ENCODE measurements around the gene LEPROT. TPM values are rescaled to one million over a fixed set of nuclear protein-coding genes. Genes with fewer than 3 reads are reported as not detected.

Gene LEPROT
- total and polyA plus RNA-seq, 2 of the 8 experiments (the other 6 are each of a cell fraction or from before 2014, with no cell fraction given): 25.7 to 27.2 TPM

- TF ChIP-seq, protein P1, sequence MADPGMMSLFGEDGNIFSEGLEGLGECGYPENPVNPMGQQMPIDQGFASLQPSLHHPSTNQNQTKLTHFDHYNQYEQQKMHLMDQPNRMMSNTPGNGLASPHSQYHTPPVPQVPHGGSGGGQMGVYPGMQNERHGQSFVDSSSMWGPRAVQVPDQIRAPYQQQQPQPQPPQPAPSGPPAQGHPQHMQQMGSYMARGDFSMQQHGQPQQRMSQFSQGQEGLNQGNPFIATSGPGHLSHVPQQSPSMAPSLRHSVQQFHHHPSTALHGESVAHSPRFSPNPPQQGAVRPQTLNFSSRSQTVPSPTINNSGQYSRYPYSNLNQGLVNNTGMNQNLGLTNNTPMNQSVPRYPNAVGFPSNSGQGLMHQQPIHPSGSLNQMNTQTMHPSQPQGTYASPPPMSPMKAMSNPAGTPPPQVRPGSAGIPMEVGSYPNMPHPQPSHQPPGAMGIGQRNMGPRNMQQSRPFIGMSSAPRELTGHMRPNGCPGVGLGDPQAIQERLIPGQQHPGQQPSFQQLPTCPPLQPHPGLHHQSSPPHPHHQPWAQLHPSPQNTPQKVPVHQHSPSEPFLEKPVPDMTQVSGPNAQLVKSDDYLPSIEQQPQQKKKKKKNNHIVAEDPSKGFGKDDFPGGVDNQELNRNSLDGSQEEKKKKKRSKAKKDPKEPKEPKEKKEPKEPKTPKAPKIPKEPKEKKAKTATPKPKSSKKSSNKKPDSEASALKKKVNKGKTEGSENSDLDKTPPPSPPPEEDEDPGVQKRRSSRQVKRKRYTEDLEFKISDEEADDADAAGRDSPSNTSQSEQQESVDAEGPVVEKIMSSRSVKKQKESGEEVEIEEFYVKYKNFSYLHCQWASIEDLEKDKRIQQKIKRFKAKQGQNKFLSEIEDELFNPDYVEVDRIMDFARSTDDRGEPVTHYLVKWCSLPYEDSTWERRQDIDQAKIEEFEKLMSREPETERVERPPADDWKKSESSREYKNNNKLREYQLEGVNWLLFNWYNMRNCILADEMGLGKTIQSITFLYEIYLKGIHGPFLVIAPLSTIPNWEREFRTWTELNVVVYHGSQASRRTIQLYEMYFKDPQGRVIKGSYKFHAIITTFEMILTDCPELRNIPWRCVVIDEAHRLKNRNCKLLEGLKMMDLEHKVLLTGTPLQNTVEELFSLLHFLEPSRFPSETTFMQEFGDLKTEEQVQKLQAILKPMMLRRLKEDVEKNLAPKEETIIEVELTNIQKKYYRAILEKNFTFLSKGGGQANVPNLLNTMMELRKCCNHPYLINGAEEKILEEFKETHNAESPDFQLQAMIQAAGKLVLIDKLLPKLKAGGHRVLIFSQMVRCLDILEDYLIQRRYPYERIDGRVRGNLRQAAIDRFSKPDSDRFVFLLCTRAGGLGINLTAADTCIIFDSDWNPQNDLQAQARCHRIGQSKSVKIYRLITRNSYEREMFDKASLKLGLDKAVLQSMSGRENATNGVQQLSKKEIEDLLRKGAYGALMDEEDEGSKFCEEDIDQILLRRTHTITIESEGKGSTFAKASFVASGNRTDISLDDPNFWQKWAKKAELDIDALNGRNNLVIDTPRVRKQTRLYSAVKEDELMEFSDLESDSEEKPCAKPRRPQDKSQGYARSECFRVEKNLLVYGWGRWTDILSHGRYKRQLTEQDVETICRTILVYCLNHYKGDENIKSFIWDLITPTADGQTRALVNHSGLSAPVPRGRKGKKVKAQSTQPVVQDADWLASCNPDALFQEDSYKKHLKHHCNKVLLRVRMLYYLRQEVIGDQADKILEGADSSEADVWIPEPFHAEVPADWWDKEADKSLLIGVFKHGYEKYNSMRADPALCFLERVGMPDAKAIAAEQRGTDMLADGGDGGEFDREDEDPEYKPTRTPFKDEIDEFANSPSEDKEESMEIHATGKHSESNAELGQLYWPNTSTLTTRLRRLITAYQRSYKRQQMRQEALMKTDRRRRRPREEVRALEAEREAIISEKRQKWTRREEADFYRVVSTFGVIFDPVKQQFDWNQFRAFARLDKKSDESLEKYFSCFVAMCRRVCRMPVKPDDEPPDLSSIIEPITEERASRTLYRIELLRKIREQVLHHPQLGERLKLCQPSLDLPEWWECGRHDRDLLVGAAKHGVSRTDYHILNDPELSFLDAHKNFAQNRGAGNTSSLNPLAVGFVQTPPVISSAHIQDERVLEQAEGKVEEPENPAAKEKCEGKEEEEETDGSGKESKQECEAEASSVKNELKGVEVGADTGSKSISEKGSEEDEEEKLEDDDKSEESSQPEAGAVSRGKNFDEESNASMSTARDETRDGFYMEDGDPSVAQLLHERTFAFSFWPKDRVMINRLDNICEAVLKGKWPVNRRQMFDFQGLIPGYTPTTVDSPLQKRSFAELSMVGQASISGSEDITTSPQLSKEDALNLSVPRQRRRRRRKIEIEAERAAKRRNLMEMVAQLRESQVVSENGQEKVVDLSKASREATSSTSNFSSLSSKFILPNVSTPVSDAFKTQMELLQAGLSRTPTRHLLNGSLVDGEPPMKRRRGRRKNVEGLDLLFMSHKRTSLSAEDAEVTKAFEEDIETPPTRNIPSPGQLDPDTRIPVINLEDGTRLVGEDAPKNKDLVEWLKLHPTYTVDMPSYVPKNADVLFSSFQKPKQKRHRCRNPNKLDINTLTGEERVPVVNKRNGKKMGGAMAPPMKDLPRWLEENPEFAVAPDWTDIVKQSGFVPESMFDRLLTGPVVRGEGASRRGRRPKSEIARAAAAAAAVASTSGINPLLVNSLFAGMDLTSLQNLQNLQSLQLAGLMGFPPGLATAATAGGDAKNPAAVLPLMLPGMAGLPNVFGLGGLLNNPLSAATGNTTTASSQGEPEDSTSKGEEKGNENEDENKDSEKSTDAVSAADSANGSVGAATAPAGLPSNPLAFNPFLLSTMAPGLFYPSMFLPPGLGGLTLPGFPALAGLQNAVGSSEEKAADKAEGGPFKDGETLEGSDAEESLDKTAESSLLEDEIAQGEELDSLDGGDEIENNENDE (IDR thresholded peaks at IDR 0.05; ENCODE audit: insufficient replicate concordance, low read length): no peak
- TF ChIP-seq GABPA (IDR thresholded peaks at IDR 0.05; ENCODE audit: borderline replicate concordance, insufficient read depth, low read length): no peak
- TF ChIP-seq POU5F1 (IDR thresholded peaks at IDR 0.05; ENCODE audit: low read depth, low read length): no peak
- peak; percentile 41 to 60; a peak in 1 of 4 replicates for TF ChIP-seq HDAC2 (IDR thresholded peaks at IDR 0.05; ENCODE audit: borderline replicate concordance in 1 of 2, low read depth in 2 of 2, low read length in 2 of 2)
- TF ChIP-seq ASH2L (IDR thresholded peaks at IDR 0.05; ENCODE audit: low read length): peak; percentile 78
- no peak for TF ChIP-seq YY1 (IDR thresholded peaks at IDR 0.05; ENCODE audit: low read depth, low read length)
- no peak for TF ChIP-seq TCF12 (IDR thresholded peaks at IDR 0.05; ENCODE audit: low read depth, low read length)
- TF ChIP-seq MAFK (IDR thresholded peaks at IDR 0.05; ENCODE audit: low read depth, low read length): no peak
- TF ChIP-seq POLR2A (IDR thresholded peaks at IDR 0.05; ENCODE audit: control extremely low read depth in 1 of 2, low read depth in 2 of 2, low read length in 2 of 2): 0 out of 3 replicates have a peak, but pooled peaks of 1 of the 2 experiments have one; percentile 31
- 0 out of 2 replicates have a peak, but pooled peaks have one; percentile 36 for TF ChIP-seq KDM1A (IDR thresholded peaks at IDR 0.05; ENCODE audit: borderline replicate concordance, low read length)
These were observed 533 bp upstream of the LEPROT start (continued) for GRCh38 chr1:65419681-65420589.

Data from H1 (cell line).